HEK293 (cell line): ENCODE data around the gene KLHL29.

Source experiments
- CTCF ChIA-PET: fragments of 350-600 bp; formaldehyde crosslinking; extraction: SDS; loops from one replicate; lab custom pipeline; 2021; ENCODE audit warnings: antibody characterized with exemption; lab: Yijun Ruan, JAX
- POLR2A ChIA-PET: fragments of 300-600 bp; formaldehyde crosslinking; extraction: SDS; loops from one replicate; lab custom pipeline; 2020; ENCODE audit warnings: antibody characterized with exemption, inconsistent platforms; lab: Yijun Ruan, JAX
- H3K27ac ChIP-seq: fragments of 200-500 bp; sonication (Bioruptor generic); 2 replicates; pipeline ENCODE4 v1.5.1; 2014; ENCODE audit warnings: low read depth, low read length, control low read depth, inconsistent platforms; ENCODE audit errors: extremely low read depth
- H3K36me3 ChIP-seq, 2 experiments: fragments of 200-500 bp in 1 of 2; sonication (Bioruptor generic) in 1 of 2; 1 replicate in 1 of 2; 2 replicates in 1 of 2; pipeline ENCODE4 v1.5.1; 2014 to 2017; ENCODE audit warnings: inconsistent platforms in 2 of 2, low read length in 2 of 2; ENCODE audit not compliant: control insufficient read depth in 2 of 2, insufficient read depth in 1 of 2
- H3K4me1 ChIP-seq: fragments of 200-500 bp; sonication (Bioruptor generic); 2 replicates; pipeline ENCODE4 v1.5.1; 2014; ENCODE audit warnings: mild to moderate bottlenecking, low read length, inconsistent platforms; ENCODE audit not compliant: control insufficient read depth, insufficient read depth
- H3K4me3 ChIP-seq: 2 replicates; pipeline ENCODE4 v1.5.1; 2011; ENCODE audit warnings: low read depth, mild to moderate bottlenecking, control low read depth, low read length, moderate library complexity
- H3K9me3 ChIP-seq: fragments of 200-500 bp; sonication (Bioruptor generic); 2 replicates; pipeline ENCODE4 v1.5.1; 2014; ENCODE audit warnings: low read depth, low read length, inconsistent platforms; ENCODE audit not compliant: control insufficient read depth, insufficient read depth
- BCL11B ChIP-seq: fragments of 450-650 bp; formaldehyde crosslinking; IDR thresholded peaks from 2 replicates; pipeline ENCODE4 v1.5.1; 2016; ENCODE audit warnings: low read depth, missing biosample characterization, missing genetic modification characterization
- HOXD13 ChIP-seq: sonication (generic); formaldehyde crosslinking; IDR thresholded peaks from 2 replicates; pipeline ENCODE4 v1.8.0; 2022; ENCODE audit warnings: missing genetic modification reagents, borderline replicate concordance
- MZF1 ChIP-seq: fragments of 450-650 bp; formaldehyde crosslinking; IDR thresholded peaks from 2 replicates; pipeline ENCODE4 v1.5.1; 2017; ENCODE audit warnings: missing biosample characterization, missing genetic modification characterization, borderline replicate concordance
- PRDM1 ChIP-seq: fragments of 450-650 bp; formaldehyde crosslinking; IDR thresholded peaks from 2 replicates; pipeline ENCODE4; 2016; ENCODE audit warnings: missing biosample characterization, missing genetic modification characterization
- PRDM10 ChIP-seq: fragments of 450-650 bp; formaldehyde crosslinking; IDR thresholded peaks from 2 replicates; pipeline ENCODE4 v1.5.1; 2016; ENCODE audit warnings: missing biosample characterization, missing genetic modification characterization
- RBAK ChIP-seq: fragments of 450-650 bp; formaldehyde crosslinking; IDR thresholded peaks from 2 replicates; pipeline ENCODE4 v1.5.1; 2016; ENCODE audit warnings: missing biosample characterization, missing genetic modification characterization
- SETDB1 ChIP-seq: IDR thresholded peaks from one replicate; pipeline ENCODE4 v1.6.1; 2017; ENCODE audit warnings: mild to moderate bottlenecking, low read length, moderate library complexity, mixed read lengths; ENCODE audit not compliant: insufficient read length
- SP2 ChIP-seq: fragments of 450-650 bp; formaldehyde crosslinking; IDR thresholded peaks from 2 replicates; pipeline ENCODE4 v1.5.1; 2016; ENCODE audit warnings: missing biosample characterization, missing genetic modification characterization
- SP3 ChIP-seq: fragments of 450-650 bp; formaldehyde crosslinking; IDR thresholded peaks from 2 replicates; pipeline ENCODE4 v1.5.1; 2016; ENCODE audit warnings: missing biosample characterization, missing genetic modification characterization
- YY1 ChIP-seq: fragments of 450-650 bp; formaldehyde crosslinking; IDR thresholded peaks from 2 replicates; pipeline ENCODE4 v1.5.1; 2018; ENCODE audit warnings: missing biosample characterization, missing genetic modification characterization
- ZBTB49 ChIP-seq: fragments of 450-650 bp; formaldehyde crosslinking; IDR thresholded peaks from 2 replicates; pipeline ENCODE4 v1.5.1; 2016; ENCODE audit warnings: missing biosample characterization, missing genetic modification characterization, low read depth
- ZEB2 ChIP-seq: fragments of 450-650 bp; formaldehyde crosslinking; IDR thresholded peaks from 2 replicates; pipeline ENCODE4 v1.5.1; 2016; ENCODE audit warnings: missing biosample characterization, missing genetic modification characterization
- ZNF121 ChIP-seq: fragments of 450-650 bp; formaldehyde crosslinking; IDR thresholded peaks from 2 replicates; pipeline ENCODE4 v1.5.1; 2016; ENCODE audit warnings: missing biosample characterization, missing genetic modification characterization
- ZNF133 ChIP-seq: fragments of 450-650 bp; formaldehyde crosslinking; IDR thresholded peaks from 2 replicates; pipeline ENCODE4 v1.5.1; 2016; ENCODE audit warnings: missing biosample characterization, missing genetic modification characterization
- ZNF184 ChIP-seq: fragments of 450-650 bp; IDR thresholded peaks from 2 replicates; pipeline ENCODE4 v1.5.1; 2018; ENCODE audit warnings: missing biosample characterization, mild to moderate bottlenecking, missing genetic modification characterization
- ZNF449 ChIP-seq: fragments of 450-650 bp; formaldehyde crosslinking; IDR thresholded peaks from 2 replicates; pipeline ENCODE4 v1.5.1; 2017; ENCODE audit warnings: missing biosample characterization, mild to moderate bottlenecking, missing genetic modification characterization, moderate library complexity
- ZNF549 ChIP-seq: fragments of 450-650 bp; IDR thresholded peaks from 2 replicates; pipeline ENCODE4 v1.5.1; 2018; ENCODE audit warnings: missing biosample characterization, missing genetic modification characterization, mild to moderate bottlenecking, inconsistent platforms, moderate library complexity
- ZNF600 ChIP-seq: fragments of 450-650 bp; formaldehyde crosslinking; IDR thresholded peaks from 2 replicates; pipeline ENCODE4 v1.5.1; 2016; ENCODE audit warnings: missing biosample characterization, missing genetic modification characterization
- ZNF624 ChIP-seq: fragments of 450-650 bp; formaldehyde crosslinking; IDR thresholded peaks from 2 replicates; pipeline ENCODE4 v1.5.1; 2017; ENCODE audit warnings: missing biosample characterization, missing genetic modification characterization
- ZNF776 ChIP-seq: fragments of 450-650 bp; formaldehyde crosslinking; IDR thresholded peaks from 2 replicates; pipeline ENCODE4 v1.5.0; 2017; ENCODE audit warnings: missing biosample characterization, missing genetic modification characterization, borderline replicate concordance
- ZNF830 ChIP-seq: fragments of 450-650 bp; IDR thresholded peaks from 2 replicates; pipeline ENCODE4 v1.5.0; 2018; ENCODE audit warnings: missing biosample characterization, missing genetic modification characterization, low read depth, mild to moderate bottlenecking, moderate library complexity

The KLHL29 gene

GRCh38 chr2:23708771-23709170 is 323.8 kb downstream of the KLHL29 start:
- Histone ChIP-seq H3K9me3 (no peaks in the 10 kb centered on the region), H3K4me3 (no peak overlapping the region), H3K4me1 (no peaks in the 10 kb centered on the region), H3K27ac (no peak overlapping the region), H3K36me3 (peaks cover 0 to 22% of the 10 kb centered on the region in 2 experiments; a peak in 1 of 3 replicates)
- CTCF ChIA-PET, result no interaction called here
- no peak for TF ChIP-seq ZNF776 (tag by site-specific recombination)
- peak; percentile 62; the same call in 1 of the 2 replicates for TF ChIP-seq PRDM1 (tag by site-specific recombination)
- POLR2A ChIA-PET, result no interaction called here

GRCh38 chr2:23709311-23709710 is 324.3 kb downstream of the KLHL29 start:
- no peak for TF ChIP-seq ZNF133 (tag by site-specific recombination)
- TF ChIP-seq ZNF624 (tag by site-specific recombination), result no peak
- no peak for TF ChIP-seq MZF1 (tag by site-specific recombination)
- no peak for TF ChIP-seq SP2 (tag by site-specific recombination)
- CTCF ChIA-PET, result no interaction called here
- Histone ChIP-seq H3K27ac (no peak overlapping the region), H3K4me3 (no peak overlapping the region), H3K4me1 (no peaks in the 10 kb centered on the region), H3K9me3 (no peaks in the 10 kb centered on the region), H3K36me3 (peaks cover 0 to 22% of the 10 kb centered on the region in 2 experiments; a peak in 1 of 3 replicates)
- POLR2A ChIA-PET, result no interaction called here

- CTCF ChIA-PET, result interaction anchor here (0.6 to 0.7 kb wide), 2 partner anchors 645 to 1106 kb away, joined by 3 read pairs; no protein-coding TSS in a partner anchor
- TF ChIP-seq YY1 (tag by site-specific recombination) (no peak), ZNF184 (no peak), HOXD13 (no peak), RBAK (no peak), ZNF600 (tag by site-specific recombination) (no peak), BCL11B (tag by site-specific recombination) (no peak)
- H3K27ac ChIP-seq, result no peak overlapping the region
- no peaks in the 10 kb centered on the region for H3K9me3 ChIP-seq
- peaks cover 0 to 4% of the 10 kb centered on the region in 2 experiments; a peak in 1 of 3 replicates for H3K36me3 ChIP-seq
- H3K4me1 ChIP-seq, result no peaks in the 10 kb centered on the region
- H3K4me3 ChIP-seq, result no peak overlapping the region
- POLR2A ChIA-PET, result no interaction called here
Observed at GRCh38 chr2:23711979-23712755, 327.2 kb downstream of the KLHL29 start.

- Histone ChIP-seq H3K4me3 (no peak overlapping the region), H3K9me3 (no peaks in the 10 kb centered on the region), H3K4me1 (no peaks in the 10 kb centered on the region), H3K36me3 (peaks cover 0 to 2% of the 10 kb centered on the region in 2 experiments; a peak in 1 of 3 replicates), H3K27ac (no peak overlapping the region)
- ChIA-PET CTCF (interaction anchor here (0.6 to 0.7 kb wide), 2 partner anchors 645 to 1105 kb away, joined by 3 read pairs; no protein-coding TSS in a partner anchor), POLR2A (no interaction called here)
- no peak for TF ChIP-seq ZNF449 (tag by site-specific recombination)
- TF ChIP-seq ZBTB49 (tag by site-specific recombination), result no peak
- TF ChIP-seq ZNF830, result no peak
- TF ChIP-seq ZNF549 (tag by site-specific recombination), result no peak
- no peak for TF ChIP-seq SP3
- TF ChIP-seq ZEB2 (tag by site-specific recombination), result no peak
- no peak for TF ChIP-seq ZNF121
- TF ChIP-seq PRDM10 (tag by site-specific recombination), result no peak
- TF ChIP-seq SETDB1, result no peak
- no peak for TF ChIP-seq YY1 (tag by site-specific recombination)
Observed at GRCh38 chr2:23712756-23713151, 327.8 kb downstream of the KLHL29 start.
